ENCODE data around the gene PCDHA9.
A peak's percentile ranks its signal among the peaks of the same experiment; 100 is the strongest.
"Not testable (repeated sequence)": the region's sequence is repeated elsewhere in the genome, so short reads cannot be mapped to it uniquely, and the experiment has no call there.

The PCDHA9 gene

DNA sequence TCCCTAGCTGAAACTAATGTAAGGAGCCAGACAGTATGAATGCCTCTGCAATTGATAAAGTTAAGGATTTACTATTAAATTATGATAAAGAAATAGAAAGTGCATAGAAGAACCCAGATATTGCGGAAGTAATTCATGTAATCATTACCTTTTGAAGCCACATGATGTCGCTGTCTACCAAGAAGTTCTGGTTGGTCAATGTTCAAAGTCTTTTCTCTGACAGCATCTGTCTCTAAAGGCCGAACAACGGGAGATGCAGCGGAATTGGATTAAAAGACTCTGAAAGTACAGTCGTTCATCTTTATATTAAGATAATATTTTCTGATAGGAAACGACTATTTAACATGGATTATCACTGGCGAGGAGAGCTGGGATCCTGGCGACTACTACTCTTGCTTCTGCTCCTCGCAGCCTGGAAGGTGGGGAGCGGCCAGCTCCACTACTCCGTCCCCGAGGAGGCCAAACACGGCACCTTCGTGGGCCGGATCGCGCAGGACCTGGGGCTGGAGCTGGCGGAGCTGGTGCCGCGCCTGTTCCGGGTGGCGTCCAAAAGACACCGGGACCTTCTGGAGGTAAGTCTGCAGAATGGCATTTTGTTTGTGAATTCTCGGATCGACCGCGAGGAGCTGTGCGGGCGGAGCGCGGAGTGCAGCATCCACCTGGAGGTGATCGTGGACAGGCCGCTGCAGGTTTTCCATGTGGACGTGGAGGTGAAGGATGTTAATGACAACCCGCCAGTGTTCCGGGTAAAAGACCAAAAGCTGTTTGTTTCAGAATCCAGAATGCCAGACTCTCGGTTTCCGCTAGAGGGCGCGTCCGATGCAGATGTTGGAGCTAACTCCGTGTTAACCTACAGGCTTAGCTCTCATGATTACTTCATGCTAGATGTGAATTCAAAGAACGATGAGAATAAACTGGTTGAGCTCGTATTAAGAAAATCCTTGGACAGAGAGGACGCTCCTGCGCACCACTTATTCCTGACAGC is 6.9 kb upstream of the PCDHA9 start, which contains the start of gene PCDHA8:
TSS of gene PCDHA8 (plus strand) at position 210 of the 985 bp plus-strand sequence. CDS start at position 345, 135 bp downstream.
- H3K4me3 ChIP-seq (ENCODE audit: low read depth, low read length) = no peak within 1 kb of the TSS
- no peak for TF ChIP-seq POLR2A (IDR thresholded peaks at IDR 0.05; ENCODE audit: extremely low read depth, insufficient read length)
- TF ChIP-seq, protein P1, sequence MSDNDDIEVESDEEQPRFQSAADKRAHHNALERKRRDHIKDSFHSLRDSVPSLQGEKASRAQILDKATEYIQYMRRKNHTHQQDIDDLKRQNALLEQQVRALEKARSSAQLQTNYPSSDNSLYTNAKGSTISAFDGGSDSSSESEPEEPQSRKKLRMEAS (IDR thresholded peaks at IDR 0.05; ENCODE audit: low read depth, low read length) = no peak
- TF ChIP-seq MYC (IDR thresholded peaks at IDR 0.05; ENCODE audit: low read depth, low read length) = no peak
- TF ChIP-seq, protein P2, sequence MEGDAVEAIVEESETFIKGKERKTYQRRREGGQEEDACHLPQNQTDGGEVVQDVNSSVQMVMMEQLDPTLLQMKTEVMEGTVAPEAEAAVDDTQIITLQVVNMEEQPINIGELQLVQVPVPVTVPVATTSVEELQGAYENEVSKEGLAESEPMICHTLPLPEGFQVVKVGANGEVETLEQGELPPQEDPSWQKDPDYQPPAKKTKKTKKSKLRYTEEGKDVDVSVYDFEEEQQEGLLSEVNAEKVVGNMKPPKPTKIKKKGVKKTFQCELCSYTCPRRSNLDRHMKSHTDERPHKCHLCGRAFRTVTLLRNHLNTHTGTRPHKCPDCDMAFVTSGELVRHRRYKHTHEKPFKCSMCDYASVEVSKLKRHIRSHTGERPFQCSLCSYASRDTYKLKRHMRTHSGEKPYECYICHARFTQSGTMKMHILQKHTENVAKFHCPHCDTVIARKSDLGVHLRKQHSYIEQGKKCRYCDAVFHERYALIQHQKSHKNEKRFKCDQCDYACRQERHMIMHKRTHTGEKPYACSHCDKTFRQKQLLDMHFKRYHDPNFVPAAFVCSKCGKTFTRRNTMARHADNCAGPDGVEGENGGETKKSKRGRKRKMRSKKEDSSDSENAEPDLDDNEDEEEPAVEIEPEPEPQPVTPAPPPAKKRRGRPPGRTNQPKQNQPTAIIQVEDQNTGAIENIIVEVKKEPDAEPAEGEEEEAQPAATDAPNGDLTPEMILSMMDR (IDR thresholded peaks at IDR 0.05; ENCODE audit: low read depth, low read length) = peak; percentile 78
- peak; percentile 72 for DNase-seq (ENCODE audit: low read depth)

DNA sequence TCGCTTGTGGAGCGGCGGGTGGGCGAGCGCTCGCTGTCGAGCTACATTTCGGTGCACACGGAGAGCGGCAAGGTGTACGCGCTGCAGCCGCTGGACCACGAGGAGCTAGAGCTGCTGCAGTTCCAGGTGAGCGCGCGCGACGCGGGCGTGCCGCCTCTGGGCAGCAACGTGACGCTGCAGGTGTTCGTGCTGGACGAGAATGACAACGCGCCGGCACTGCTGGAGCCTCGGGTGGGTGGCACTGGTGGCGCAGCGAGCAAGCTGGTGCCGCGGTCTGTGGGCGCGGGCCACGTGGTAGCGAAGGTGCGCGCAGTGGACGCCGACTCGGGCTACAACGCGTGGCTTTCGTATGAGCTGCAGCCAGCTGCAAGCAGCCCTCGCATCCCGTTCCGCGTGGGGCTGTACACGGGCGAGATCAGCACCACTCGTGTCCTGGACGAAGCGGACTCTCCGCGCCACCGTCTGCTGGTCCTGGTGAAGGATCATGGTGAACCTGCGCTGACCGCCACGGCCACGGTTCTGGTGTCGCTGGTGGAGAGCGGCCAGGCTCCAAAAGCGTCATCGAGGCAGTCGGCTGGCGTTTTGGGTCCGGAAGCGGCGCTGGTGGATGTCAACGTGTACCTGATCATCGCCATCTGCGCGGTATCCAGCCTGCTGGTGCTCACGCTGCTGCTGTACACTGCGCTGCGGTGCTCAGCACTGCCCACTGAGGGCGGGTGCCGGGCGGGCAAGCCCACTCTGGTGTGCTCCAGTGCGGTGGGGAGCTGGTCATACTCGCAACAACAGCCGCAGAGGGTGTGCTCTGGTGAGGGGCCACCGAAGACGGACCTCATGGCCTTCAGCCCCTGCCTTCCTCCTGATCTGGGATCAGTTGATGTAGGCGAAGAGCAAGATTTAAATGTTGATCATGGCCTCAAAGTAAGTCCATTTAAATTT is 5.1 kb upstream of the PCDHA9 start:
- no peak for TF ChIP-seq POLR2A (IDR thresholded peaks at IDR 0.05; ENCODE audit: extremely low read depth, insufficient read length)
- TF ChIP-seq, protein P2 (IDR thresholded peaks at IDR 0.05; ENCODE audit: low read depth, low read length) = no peak
- no peak for TF ChIP-seq MYC (IDR thresholded peaks at IDR 0.05; ENCODE audit: low read depth, low read length)
- TF ChIP-seq, protein P1 (IDR thresholded peaks at IDR 0.05; ENCODE audit: low read depth, low read length) = no peak
- no peak for DNase-seq (ENCODE audit: low read depth)

DNA sequence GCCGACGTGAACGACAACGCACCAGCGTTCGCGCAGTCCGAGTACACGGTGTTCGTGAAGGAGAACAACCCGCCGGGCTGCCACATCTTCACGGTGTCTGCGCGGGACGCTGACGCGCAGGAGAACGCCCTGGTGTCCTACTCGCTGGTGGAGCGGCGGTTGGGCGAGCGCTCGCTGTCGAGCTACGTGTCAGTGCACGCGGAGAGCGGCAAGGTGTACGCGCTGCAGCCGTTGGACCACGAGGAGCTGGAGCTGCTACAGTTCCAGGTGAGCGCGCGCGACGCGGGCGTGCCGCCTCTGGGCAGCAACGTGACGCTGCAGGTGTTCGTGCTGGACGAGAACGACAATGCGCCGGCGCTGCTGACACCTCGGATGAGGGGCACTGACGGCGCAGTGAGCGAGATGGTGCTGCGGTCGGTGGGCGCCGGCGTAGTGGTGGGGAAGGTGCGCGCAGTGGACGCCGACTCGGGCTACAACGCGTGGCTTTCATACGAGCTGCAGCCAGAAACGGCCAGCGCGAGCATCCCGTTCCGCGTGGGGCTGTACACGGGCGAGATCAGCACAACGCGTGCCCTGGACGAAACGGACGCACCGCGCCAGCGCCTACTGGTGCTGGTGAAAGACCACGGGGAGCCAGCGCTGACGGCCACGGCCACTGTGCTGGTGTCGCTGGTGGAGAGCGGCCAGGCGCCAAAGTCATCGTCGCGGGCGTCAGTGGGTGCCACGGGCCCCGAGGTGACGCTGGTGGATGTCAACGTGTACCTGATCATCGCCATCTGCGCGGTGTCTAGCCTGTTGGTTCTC is 1.9 kb downstream of the PCDHA9 start:
- DNase-seq (ENCODE audit: low read depth); H3K4me3 ChIP-seq (ENCODE audit: low read depth, low read length): not testable (repeated sequence)

More for the DNA sequence above, 5.1 kb upstream of the PCDHA9 start:
- H3K4me3 ChIP-seq (ENCODE audit: low read depth, low read length) = no peak overlapping the region

DNA sequence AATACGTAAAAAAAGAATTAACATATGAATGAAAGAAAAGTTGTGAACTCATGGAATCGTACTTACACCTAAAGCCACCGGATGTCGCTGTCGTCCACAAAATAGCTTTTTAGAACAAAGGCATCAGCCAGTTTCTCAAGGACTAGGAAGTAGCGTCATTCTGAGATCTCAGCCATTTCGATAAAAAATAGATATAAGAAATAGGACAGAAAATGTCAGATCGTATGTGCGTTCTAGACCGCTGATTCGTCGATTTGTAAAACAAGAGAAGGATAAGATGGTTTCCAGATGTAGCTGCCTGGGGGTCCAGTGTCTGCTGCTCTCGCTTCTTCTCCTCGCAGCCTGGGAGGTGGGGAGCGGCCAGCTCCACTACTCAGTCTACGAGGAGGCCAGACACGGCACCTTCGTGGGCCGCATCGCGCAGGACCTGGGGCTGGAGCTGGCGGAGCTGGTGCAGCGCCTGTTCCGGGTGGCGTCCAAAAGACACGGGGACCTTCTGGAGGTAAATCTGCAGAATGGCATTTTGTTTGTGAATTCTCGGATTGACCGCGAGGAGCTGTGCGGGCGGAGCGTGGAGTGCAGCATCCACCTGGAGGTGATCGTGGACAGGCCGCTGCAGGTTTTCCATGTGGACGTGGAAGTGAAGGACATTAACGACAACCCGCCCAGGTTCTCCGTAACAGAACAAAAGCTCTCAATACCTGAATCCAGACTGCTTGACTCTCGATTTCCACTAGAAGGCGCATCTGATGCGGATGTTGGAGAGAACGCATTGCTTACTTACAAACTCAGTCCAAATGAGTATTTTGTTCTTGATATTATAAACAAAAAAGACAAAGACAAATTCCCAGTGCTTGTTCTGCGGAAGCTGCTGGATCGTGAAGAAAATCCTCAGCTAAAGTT is 7.8 kb downstream of the PCDHA9 start, which contains the start of gene PCDHA10:
TSS of gene PCDHA10 (plus strand) at position 126 of the 903 bp plus-strand sequence. CDS start at position 278, 152 bp downstream.
- no peak within 1 kb of the TSS for H3K4me3 ChIP-seq (ENCODE audit: low read depth, low read length)
- DNase-seq (ENCODE audit: low read depth) = peak; percentile 52
- TF ChIP-seq, protein P2 (IDR thresholded peaks at IDR 0.05; ENCODE audit: low read depth, low read length) = peak; percentile 16
- TF ChIP-seq, protein P1 (IDR thresholded peaks at IDR 0.05; ENCODE audit: low read depth, low read length) = no peak
- no peak for TF ChIP-seq POLR2A (IDR thresholded peaks at IDR 0.05; ENCODE audit: extremely low read depth, insufficient read length)
- TF ChIP-seq MYC (IDR thresholded peaks at IDR 0.05; ENCODE audit: low read depth, low read length) = no peak

DNA sequence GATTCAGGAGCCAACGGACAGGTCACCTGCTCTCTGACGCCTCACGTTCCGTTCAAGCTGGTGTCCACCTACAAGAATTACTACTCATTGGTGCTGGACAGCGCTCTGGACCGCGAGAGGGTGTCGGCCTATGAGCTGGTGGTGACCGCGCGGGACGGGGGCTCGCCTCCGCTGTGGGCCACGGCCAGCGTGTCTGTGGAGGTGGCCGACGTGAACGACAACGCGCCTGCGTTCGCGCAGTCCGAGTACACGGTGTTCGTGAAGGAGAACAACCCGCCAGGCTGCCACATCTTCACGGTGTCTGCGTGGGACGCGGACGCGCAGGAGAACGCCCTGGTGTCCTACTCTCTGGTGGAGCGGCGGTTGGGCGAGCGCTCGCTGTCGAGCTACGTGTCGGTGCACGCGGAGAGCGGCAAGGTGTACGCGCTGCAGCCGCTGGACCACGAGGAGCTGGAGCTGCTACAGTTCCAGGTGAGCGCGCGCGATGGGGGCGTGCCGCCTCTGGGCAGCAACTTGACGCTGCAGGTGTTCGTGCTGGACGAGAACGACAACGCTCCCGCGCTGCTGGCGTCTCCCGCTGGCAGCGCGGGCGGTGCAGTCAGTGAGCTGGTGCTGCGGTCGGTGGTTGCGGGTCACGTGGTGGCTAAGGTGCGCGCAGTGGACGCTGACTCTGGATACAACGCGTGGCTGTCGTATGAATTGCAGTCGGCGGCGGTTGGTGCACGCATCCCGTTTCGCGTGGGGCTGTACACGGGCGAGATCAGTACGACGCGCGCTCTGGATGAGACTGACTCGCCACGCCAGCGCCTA is 9.2 kb downstream of the PCDHA9 start:
- DNase-seq (ENCODE audit: low read depth) = no peak
- TF ChIP-seq POLR2A (IDR thresholded peaks at IDR 0.05; ENCODE audit: extremely low read depth, insufficient read length) (no peak), MYC (IDR thresholded peaks at IDR 0.05; ENCODE audit: low read depth, low read length) (no peak)
- TF ChIP-seq, protein P2 (IDR thresholded peaks at IDR 0.05; ENCODE audit: low read depth, low read length) = no peak
- TF ChIP-seq, protein P1 (IDR thresholded peaks at IDR 0.05; ENCODE audit: low read depth, low read length) = no peak
- no peak overlapping the region for H3K4me3 ChIP-seq (ENCODE audit: low read depth, low read length)

All from NB4 (cell line).